HAP-1 (cell line): ENCODE results near the gene LIN7C.
A peak's percentile ranks its signal among the peaks of the same experiment; 100 is the strongest.

Source experiments
- DNase-seq, 2 experiments: peaks; one replicate each; pipeline ENCODE4 v3.0.0-alpha.2; 2016 to 2020; ENCODE audit warnings: low spot score in 2 of 2
- H3K27me3 ChIP-seq: fragments of 250-450 bp; sonication (Bioruptor Pico); 2 replicates; pipeline ENCODE4 v1.5.1; 2020; ENCODE audit warnings: low read depth, mild to moderate bottlenecking, moderate library complexity
- H3K36me3 ChIP-seq: fragments of 250-450 bp; sonication (Bioruptor Pico); replicated peaks from 2 replicates; pipeline ENCODE4 v1.5.1; 2020; ENCODE audit warnings: mild to moderate bottlenecking
- H3K4me1 ChIP-seq: fragments of 250-450 bp; sonication (Bioruptor Pico); 2 replicates; pipeline ENCODE4 v1.5.1; 2020; ENCODE audit warnings: mild to moderate bottlenecking
- H3K4me3 ChIP-seq: fragments of 250-450 bp; sonication (Bioruptor Pico); 2 replicates; pipeline ENCODE4 v1.5.1; 2020; ENCODE audit warnings: mild to moderate bottlenecking, moderate library complexity
- H3K9me3 ChIP-seq: fragments of 250-450 bp; sonication (Bioruptor Pico); 2 replicates; pipeline ENCODE4 v1.5.1; 2020; ENCODE audit warnings: mild to moderate bottlenecking, moderate library complexity
- in situ Hi-C: fragments of 300-500 bp; cut with MboI; formaldehyde crosslinking; loops from 3 replicates; pipeline ENCODE4 v1.14.3; 2020; ENCODE audit warnings: low sequenced_read_pairs, inconsistent platforms, mixed read lengths

Gene LIN7C, protein sequence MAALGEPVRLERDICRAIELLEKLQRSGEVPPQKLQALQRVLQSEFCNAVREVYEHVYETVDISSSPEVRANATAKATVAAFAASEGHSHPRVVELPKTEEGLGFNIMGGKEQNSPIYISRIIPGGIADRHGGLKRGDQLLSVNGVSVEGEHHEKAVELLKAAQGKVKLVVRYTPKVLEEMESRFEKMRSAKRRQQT

GRCh38 chr11:27506200-27507182 is at the start of gene LIN7C:
LIN7C (minus strand) TSS chr11:27506769; CDS start chr11:27506752, 17 bp downstream.
- peak; percentile 95 to 98 for DNase-seq

GRCh38 chr11:27555264-27555663 is 48.7 kb upstream of the LIN7C start:
- no peaks in the 10 kb centered on the region for H3K36me3 ChIP-seq
- no peak for DNase-seq
- no peaks in the 10 kb centered on the region for H3K4me1 ChIP-seq
- in situ Hi-C loops: no loop called here
- no peaks in the 10 kb centered on the region for H3K9me3 ChIP-seq
- H3K27me3 ChIP-seq: 0 out of 2 replicates have a peak, but pooled peaks cover 3% of the 10 kb centered on the region
- no peak overlapping the region for H3K4me3 ChIP-seq

More at GRCh38 chr11:27506200-27507182, at the start of gene LIN7C:
- H3K4me3 ChIP-seq: peak within 1 kb of the TSS; percentile 78
- in situ Hi-C loops: no loop called here
- no peaks in the 10 kb centered on the region for H3K9me3 ChIP-seq
- H3K36me3 ChIP-seq: peaks cover 13% of the 10 kb centered on the region
- no peaks in the 10 kb centered on the region for H3K27me3 ChIP-seq
- H3K4me1 ChIP-seq: peaks cover 13% of the 10 kb centered on the region

DNA sequence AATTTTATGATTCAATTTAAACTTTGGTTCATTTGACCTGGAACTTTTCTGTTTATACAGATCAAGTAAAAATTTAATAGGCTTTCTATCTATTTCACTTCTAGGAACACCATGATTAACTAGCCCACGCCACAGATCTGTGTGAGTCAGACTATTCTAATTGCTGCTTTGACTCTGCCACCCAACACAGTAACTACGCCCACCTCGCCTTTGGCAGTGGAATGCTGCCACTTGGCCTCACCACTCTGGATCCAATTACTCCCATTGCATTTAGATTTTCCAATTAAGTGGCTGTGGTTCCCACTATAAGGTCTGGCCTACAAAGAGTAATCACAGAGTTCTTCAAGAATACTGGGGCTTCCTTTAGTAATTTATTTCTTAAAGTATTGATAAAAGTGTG is 46.6 kb upstream of the LIN7C start:
- no peaks in the 10 kb centered on the region for H3K9me3 ChIP-seq
- in situ Hi-C loops: no loop called here
- no peaks in the 10 kb centered on the region for H3K36me3 ChIP-seq
- H3K27me3 ChIP-seq: no peaks in the 10 kb centered on the region
- no peaks in the 10 kb centered on the region for H3K4me1 ChIP-seq
- no peak overlapping the region for H3K4me3 ChIP-seq
- no peak for DNase-seq

DNA sequence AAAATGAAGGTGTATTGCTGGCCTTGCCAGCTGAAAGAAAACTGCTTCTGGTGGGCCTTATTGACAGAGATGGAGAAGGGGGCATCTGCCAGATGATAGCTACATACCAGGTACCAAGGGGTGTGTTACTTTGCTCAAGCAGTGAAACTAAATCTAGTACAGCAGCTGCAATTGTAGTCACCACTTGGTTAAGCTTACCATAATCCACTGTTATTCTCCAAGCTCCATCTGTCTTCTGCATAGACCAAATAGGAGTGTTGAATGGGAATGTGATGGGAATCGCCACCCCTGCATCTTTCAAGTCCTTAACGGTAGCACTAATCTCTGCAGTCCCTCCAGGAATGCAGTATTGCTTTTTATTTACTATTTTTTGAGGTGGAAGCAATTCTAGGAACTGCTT is 45.8 kb upstream of the LIN7C start:
- Histone ChIP-seq H3K36me3 (no peaks in the 10 kb centered on the region), H3K4me3 (no peak overlapping the region), H3K4me1 (no peaks in the 10 kb centered on the region), H3K27me3 (no peaks in the 10 kb centered on the region), H3K9me3 (no peaks in the 10 kb centered on the region)
- DNase-seq: no peak
- in situ Hi-C loops: no loop called here

- no peaks in the 10 kb centered on the region for H3K36me3 ChIP-seq
- H3K27me3 ChIP-seq: no peaks in the 10 kb centered on the region
- H3K4me3 ChIP-seq: no peak overlapping the region
- H3K9me3 ChIP-seq: no peaks in the 10 kb centered on the region
- no peaks in the 10 kb centered on the region for H3K4me1 ChIP-seq
- no peak for DNase-seq
- in situ Hi-C loops: no loop called here
These were observed 44.6 kb upstream of the LIN7C start for GRCh38 chr11:27551127-27551526.

DNA sequence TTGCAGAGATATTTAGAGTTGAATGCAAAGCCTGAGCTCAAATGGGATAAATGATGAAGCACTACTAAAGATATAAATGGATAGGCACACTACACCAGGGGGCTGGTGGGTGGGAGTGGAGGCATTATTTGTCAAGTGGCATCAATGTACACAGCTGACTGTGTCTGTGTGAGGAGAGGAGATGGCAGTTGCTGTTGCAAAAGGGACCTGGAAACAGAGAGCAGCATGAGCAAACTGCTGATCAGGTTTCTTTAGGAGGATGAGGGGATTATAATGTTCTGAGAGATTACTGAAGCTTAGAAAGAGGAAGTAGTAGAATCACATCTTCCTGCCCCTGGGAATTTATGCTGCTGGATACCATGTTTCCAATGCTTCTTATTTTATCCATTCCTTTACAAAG is 39.4 kb upstream of the LIN7C start:
- Histone ChIP-seq H3K27me3 (no peaks in the 10 kb centered on the region; the same call in none of the 2 replicates), H3K36me3 (no peaks in the 10 kb centered on the region), H3K9me3 (no peaks in the 10 kb centered on the region), H3K4me1 (no peaks in the 10 kb centered on the region), H3K4me3 (no peak overlapping the region)
- no peak for DNase-seq
- in situ Hi-C loops: no loop called here

DNA sequence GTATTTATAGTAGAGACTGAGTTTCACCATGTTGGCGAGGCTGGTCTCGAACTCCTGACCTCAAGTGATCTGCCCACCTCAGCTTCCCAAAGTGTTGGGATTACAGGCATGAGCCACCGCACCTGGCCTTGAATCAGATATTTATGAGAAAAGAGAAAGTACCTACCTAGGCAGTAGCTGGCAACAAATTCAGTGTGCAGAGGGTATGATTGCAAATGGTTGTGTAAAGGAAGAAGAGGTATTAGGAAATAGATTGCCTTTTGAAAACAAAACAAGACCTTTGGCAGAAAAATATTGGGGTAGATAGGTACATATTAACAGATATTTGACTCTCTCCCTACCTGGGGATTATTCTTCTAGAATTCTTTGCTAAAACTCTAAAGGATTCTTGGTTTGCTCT is 38.5 kb upstream of the LIN7C start:
- H3K4me3 ChIP-seq: no peak overlapping the region
- in situ Hi-C loops: no loop called here

GRCh38 chr11:27541790-27542189 is 35.2 kb upstream of the LIN7C start:
- H3K36me3 ChIP-seq: no peaks in the 10 kb centered on the region
- in situ Hi-C loops: no loop called here
- H3K9me3 ChIP-seq: no peaks in the 10 kb centered on the region
- peaks cover 7% of the 10 kb centered on the region for H3K27me3 ChIP-seq
- H3K4me3 ChIP-seq: no peak overlapping the region
- no peaks in the 10 kb centered on the region for H3K4me1 ChIP-seq
- no peak for DNase-seq

More for the DNA sequence above, 38.5 kb upstream of the LIN7C start:
- H3K36me3 ChIP-seq: no peaks in the 10 kb centered on the region
- no peaks in the 10 kb centered on the region for H3K9me3 ChIP-seq
- DNase-seq: no peak
- H3K4me1 ChIP-seq: no peaks in the 10 kb centered on the region
- no peaks in the 10 kb centered on the region; the same call in none of the 2 replicates for H3K27me3 ChIP-seq

- no peaks in the 10 kb centered on the region for H3K4me1 ChIP-seq
- H3K27me3 ChIP-seq: peaks cover 7% of the 10 kb centered on the region
- no peak overlapping the region for H3K4me3 ChIP-seq
- in situ Hi-C loops: no loop called here
- no peaks in the 10 kb centered on the region for H3K9me3 ChIP-seq
- H3K36me3 ChIP-seq: no peaks in the 10 kb centered on the region
- DNase-seq: no peak
These were observed 33.5 kb upstream of the LIN7C start for GRCh38 chr11:27540051-27540450.

DNA sequence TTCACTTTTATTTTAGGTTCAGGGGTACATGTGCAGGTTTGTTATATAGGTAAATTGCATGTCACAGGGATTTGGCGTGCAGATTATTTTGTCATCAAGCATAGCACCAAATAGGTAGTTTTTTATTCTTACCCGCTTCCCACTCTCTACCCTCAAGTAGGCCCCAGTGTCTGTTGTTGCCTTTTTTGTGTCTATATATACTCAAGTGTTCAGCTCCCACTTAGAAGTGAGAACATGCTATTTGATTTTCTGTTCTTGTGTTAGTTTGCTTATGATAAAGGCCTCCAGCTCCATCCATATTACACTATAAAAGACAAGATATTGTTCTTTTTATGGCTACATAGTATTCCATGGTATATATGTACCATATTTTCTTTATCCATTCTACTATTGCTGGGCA is 28.5 kb upstream of the LIN7C start:
- Histone ChIP-seq H3K4me3 (no peak overlapping the region), H3K9me3 (no peaks in the 10 kb centered on the region), H3K27me3 (peaks cover 7% of the 10 kb centered on the region), H3K36me3 (no peaks in the 10 kb centered on the region), H3K4me1 (no peaks in the 10 kb centered on the region)
- DNase-seq: no peak
- in situ Hi-C loops: no loop called here

DNA sequence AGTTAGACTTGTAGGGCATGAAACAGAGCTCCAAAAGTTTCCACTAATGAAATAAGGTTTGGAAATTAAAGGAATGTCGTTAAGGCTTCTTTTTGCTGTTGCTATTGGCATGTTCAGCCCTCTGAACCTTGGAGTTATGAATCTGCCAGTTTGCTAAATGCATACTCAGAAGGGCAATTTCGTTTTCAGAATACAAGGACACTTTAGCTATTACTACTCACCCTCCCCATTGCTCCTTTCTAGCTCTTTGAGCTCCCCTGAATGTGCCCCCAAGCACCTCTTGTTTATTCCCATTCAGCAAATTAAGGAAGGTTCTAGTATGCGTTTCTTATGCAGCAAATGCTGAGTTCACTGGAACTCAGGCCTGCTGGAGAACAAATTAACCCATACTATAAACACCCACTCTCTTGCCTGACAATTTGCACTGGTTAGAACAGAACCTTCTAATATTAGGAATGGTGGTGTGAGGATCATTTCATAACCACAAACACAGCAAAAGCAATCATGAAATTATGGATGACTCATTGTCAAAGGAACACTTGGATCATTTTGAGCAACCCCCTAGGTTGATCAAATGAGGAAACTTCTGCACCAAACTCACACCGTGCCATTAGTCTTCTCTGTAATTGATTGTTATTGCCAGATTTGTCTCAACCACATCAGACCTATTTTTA is 26.2 kb upstream of the LIN7C start:
- H3K27me3 ChIP-seq: peaks cover under 1% of the 10 kb centered on the region
- no peak overlapping the region for H3K4me3 ChIP-seq
- peaks cover 3% of the 10 kb centered on the region; the same call in 1 of the 2 replicates for H3K4me1 ChIP-seq
- DNase-seq: no peak
- in situ Hi-C loops: no loop called here
- H3K36me3 ChIP-seq: no peaks in the 10 kb centered on the region
- H3K9me3 ChIP-seq: no peaks in the 10 kb centered on the region

DNA sequence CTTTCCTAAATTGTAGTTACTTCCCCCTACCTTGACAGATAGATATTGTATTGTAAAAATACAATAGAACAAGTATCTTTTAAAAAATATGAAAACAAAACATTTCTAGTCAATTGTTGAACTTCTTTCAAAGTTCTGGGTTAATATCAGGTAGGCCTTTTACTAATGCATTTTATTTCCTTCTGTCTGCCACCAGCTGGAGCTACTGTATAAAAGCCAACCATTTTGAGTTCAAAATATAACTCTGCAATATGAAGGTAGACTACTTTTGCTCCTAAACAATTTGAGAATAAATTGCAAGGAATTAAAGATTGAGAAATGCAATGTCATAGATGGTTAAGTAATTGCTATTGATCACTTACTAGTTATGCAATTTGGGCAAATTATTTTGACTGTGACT is 22.1 kb upstream of the LIN7C start:
- Histone ChIP-seq H3K9me3 (no peaks in the 10 kb centered on the region), H3K27me3 (no peaks in the 10 kb centered on the region; the same call in 1 of the 2 replicates), H3K4me1 (peaks cover 8% of the 10 kb centered on the region), H3K36me3 (no peaks in the 10 kb centered on the region), H3K4me3 (no peak overlapping the region)
- in situ Hi-C loops: no loop called here
- DNase-seq: no peak

DNA sequence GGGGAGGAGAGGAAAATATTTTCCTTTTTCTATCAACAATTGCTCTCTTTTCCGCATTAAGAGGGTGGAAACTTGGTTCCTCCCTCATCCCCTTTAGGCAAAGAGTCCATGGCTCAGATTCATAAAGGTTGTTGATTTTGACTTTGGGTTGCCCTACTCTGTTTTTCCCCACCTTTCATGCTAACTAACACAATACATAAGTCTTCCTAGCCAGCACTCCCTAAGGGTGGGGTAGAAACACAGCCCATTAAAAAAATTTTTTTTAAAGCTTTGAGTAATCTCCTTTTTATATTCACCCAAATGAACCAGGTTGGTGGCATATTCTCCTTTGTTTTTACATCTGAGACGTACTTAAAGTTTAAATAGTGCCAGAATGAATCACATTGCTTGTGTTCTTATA is 20.0 kb upstream of the LIN7C start:
- Histone ChIP-seq H3K36me3 (no peaks in the 10 kb centered on the region), H3K9me3 (no peaks in the 10 kb centered on the region), H3K4me3 (no peak overlapping the region), H3K4me1 (peaks cover 8% of the 10 kb centered on the region), H3K27me3 (peaks cover 5% of the 10 kb centered on the region)
- no peak for DNase-seq
- in situ Hi-C loops: no loop called here
